Endothelial cell of umbilical vein (primary cell): ENCODE measurements around the gene FOXP1. TPM values are rescaled to one million over a fixed set of nuclear protein-coding genes. Genes with fewer than 3 reads are reported as not detected.

Experiments
- BruUV-seq: library from RNA; stranded (reverse); fragments of 400-500 nt; replicated peaks from 2 replicates; lab custom pipeline; 2021; lab: Mats Ljungman, UMichigan
- CTCF ChIA-PET: fragments of 300-600, 350-600 bp; sonication (Branson Sonifier 250); formaldehyde crosslinking; loops from one replicate; lab custom pipeline; 2021; ENCODE audit warnings: antibody characterized with exemption, inconsistent platforms; lab: Charles Lee
- POLR2A ChIA-PET: fragments of 300-600, 350-600 bp; sonication (Branson Sonifier 250); formaldehyde crosslinking; loops from one replicate; lab custom pipeline; 2021; ENCODE audit warnings: antibody characterized with exemption, inconsistent platforms; lab: Charles Lee
- DNase-seq: peaks from one replicate; pipeline ENCODE4 v3.0.0-alpha.2; 2011; ENCODE audit warnings: low read depth, low spot score
- FAIRE-seq: peaks from 2 replicates; lab custom pipeline; 2011; peaks lifted over from hg19 to GRCh38; lab: Jason Lieb, UNC
- H2AFZ ChIP-seq: 2 replicates; pipeline ENCODE4 v1.6.0; 2012; ENCODE audit warnings: low read depth, low read length, control low read depth, inconsistent platforms
- H3K27ac ChIP-seq: 2 replicates; pipeline ENCODE4 v1.5.1; 2011; ENCODE audit warnings: low read depth, mild to moderate bottlenecking, control low read depth, low read length, moderate library complexity; ENCODE audit not compliant: insufficient read depth
- H3K27me3 ChIP-seq, 2 experiments: 2 replicates each; pipeline versions ENCODE4 v1.6.0 to v1.6.1; 2011; ENCODE audit warnings: low read length in 2 of 2, mixed read lengths in 1 of 2; ENCODE audit not compliant: control insufficient read depth in 2 of 2, insufficient read depth in 2 of 2
- H3K36me3 ChIP-seq, 2 experiments: 2 replicates in 1 of 2; 3 replicates in 1 of 2; pipeline ENCODE4 v1.5.1; 2011; ENCODE audit warnings: low read length in 2 of 2, mild to moderate bottlenecking in 1 of 2, moderate library complexity in 1 of 2; ENCODE audit not compliant: control insufficient read depth in 2 of 2, insufficient read depth in 2 of 2; ENCODE audit errors: extremely low read depth in 1 of 2
- H3K4me1 ChIP-seq: 3 replicates; pipeline ENCODE4 v1.5.1; 2011; ENCODE audit warnings: mild to moderate bottlenecking, low read length; ENCODE audit not compliant: control insufficient read depth, insufficient read depth; ENCODE audit errors: extremely low read depth
- H3K4me2 ChIP-seq: 2 replicates; pipeline ENCODE4 v1.6.1; 2011; ENCODE audit warnings: low read length, control low read depth, mixed read lengths; ENCODE audit not compliant: insufficient read depth
- H3K4me3 ChIP-seq, 3 experiments: fragments of 200-600 bp in 1 of 3; sonication (generic), shearing (Covaris generic) in 1 of 3; replicated peaks in 1 of 3; 2 replicates each; pipeline ENCODE4 v1.5.1; 2011 to 2016; ENCODE audit warnings: control low read depth in 3 of 3, low read length in 3 of 3, mild to moderate bottlenecking in 2 of 3, inconsistent platforms in 1 of 3, low read depth in 1 of 3, moderate library complexity in 1 of 3; ENCODE audit not compliant: insufficient read depth in 1 of 3
- H3K79me2 ChIP-seq: 2 replicates; pipeline ENCODE4 v1.6.0; 2012; ENCODE audit warnings: low read length, inconsistent platforms; ENCODE audit not compliant: control insufficient read depth, insufficient read depth
- H3K9ac ChIP-seq: replicated peaks from 2 replicates; pipeline ENCODE3; 2011; ENCODE audit warnings: low read length, control low read depth; ENCODE audit not compliant: insufficient read depth; ENCODE audit errors: extremely low read depth
- H3K9me1 ChIP-seq: replicated peaks from 3 replicates; pipeline ENCODE4 v1.6.0; 2011; ENCODE audit warnings: mild to moderate bottlenecking, low read length; ENCODE audit not compliant: control insufficient read depth, insufficient read depth; ENCODE audit errors: extremely low read depth
- H3K9me3 ChIP-seq: replicated peaks from 2 replicates; pipeline ENCODE4 v1.5.1; 2012; ENCODE audit warnings: low read length, inconsistent platforms; ENCODE audit not compliant: control insufficient read depth, insufficient read depth
- H4K20me1 ChIP-seq: replicated peaks from 2 replicates; pipeline ENCODE3; 2011; ENCODE audit warnings: mild to moderate bottlenecking, low read length; ENCODE audit not compliant: control insufficient read depth, insufficient read depth; ENCODE audit errors: extremely low read depth
- CTCF ChIP-seq, 2 donors: IDR thresholded peaks; 1 replicate in 1 of 2; 2 replicates in 1 of 2; pipeline ENCODE4 v1.5.1; 2011; ENCODE audit warnings: low read length in 2 of 2, mild to moderate bottlenecking in 2 of 2, moderate library complexity in 2 of 2, control low read depth in 1 of 2, inconsistent platforms in 1 of 2, low read depth in 1 of 2; ENCODE audit not compliant: insufficient read depth in 1 of 2; ENCODE audit errors: extremely low read depth in 1 of 2
- EZH2 ChIP-seq: IDR thresholded peaks from 2 replicates; pipeline ENCODE4 v1.6.1; 2012; ENCODE audit warnings: borderline replicate concordance, low read depth, mild to moderate bottlenecking, moderate library complexity, low read length, inconsistent platforms; ENCODE audit not compliant: severe bottlenecking
- FOS ChIP-seq: IDR thresholded peaks from 2 replicates; pipeline ENCODE4 v1.6.1; 2011; ENCODE audit warnings: mild to moderate bottlenecking, low read length, moderate library complexity, borderline replicate concordance; ENCODE audit not compliant: insufficient read depth
- GATA2 ChIP-seq: IDR thresholded peaks from 2 replicates; pipeline ENCODE4 v1.7.0; 2011; ENCODE audit warnings: low read depth, mild to moderate bottlenecking, moderate library complexity, mixed read lengths, low read length; ENCODE audit not compliant: insufficient read length, insufficient read depth
- JUN ChIP-seq: IDR thresholded peaks from 2 replicates; pipeline ENCODE4 v1.6.1; 2011; ENCODE audit warnings: borderline replicate concordance, low read depth; ENCODE audit not compliant: insufficient read length, insufficient read depth
- MAX ChIP-seq: IDR thresholded peaks from 2 replicates; pipeline ENCODE4 v1.6.1; 2011; ENCODE audit not compliant: insufficient read depth, insufficient read length
- POLR2A ChIP-seq: IDR thresholded peaks from 2 replicates; pipeline ENCODE4 v1.6.1; 2012; ENCODE audit warnings: low read depth, mild to moderate bottlenecking, control low read depth, low read length
- POLR2AphosphoS5 ChIP-seq: IDR thresholded peaks from 2 replicates; pipeline ENCODE4 v1.6.1; 2012; ENCODE audit warnings: low read depth, mild to moderate bottlenecking, control low read depth, low read length, moderate library complexity; ENCODE audit not compliant: insufficient read depth
- dilution Hi-C: fragments of 300-500 bp; cut with MboI; formaldehyde crosslinking; loops from one replicate; pipeline ENCODE4 v1.15.0; 2019; ENCODE audit warnings: low sequenced_read_pairs; ENCODE audit not compliant: extremely low pct_ligation_motif_present
- intact Hi-C: fragments of 100-400 bp; cut with micrococcal nuclease; formaldehyde crosslinking; loops from one replicate; pipeline ENCODE4 v1.10.0; 2022
- polyA plus RNA-seq, 4 experiments: library from polyadenylated mRNA; depleted of rRNA in 3 of 4; stranded (reverse) in 3 of 4; unstranded in 1 of 4; fragments of >200 nt; gene quantifications; 2 replicates each; pipeline versions ENCODE4 v1.2.1 to v1.2.3, GENCODE V29; 2011 to 2012; ENCODE audit warnings: missing spikeins in 1 of 4
- total RNA-seq: library from RNA; stranded (reverse); gene quantifications from 2 replicates; pipeline ENCODE4 v1.2.3, GENCODE V29; 2021

FOXP1 gene
- total and polyA plus RNA-seq, 2 donors (not counting 3 experiments of a cell fraction or from before 2014, with no cell fraction given) = 41.0 to 107 TPM

- no peak overlapping the region for H3K27ac ChIP-seq
- dilution Hi-C loops (no loop called here), intact Hi-C loops (no loop called here)
- DNase-seq (no peak), FAIRE-seq (no peak)
- ChIA-PET CTCF (no interaction called here), POLR2A (no interaction called here)
- no peak overlapping the region for H2AFZ ChIP-seq
- no peaks in the 10 kb centered on the region for H3K36me3 ChIP-seq
- H3K27me3 ChIP-seq = no peaks in the 10 kb centered on the region
- no peaks in the 10 kb centered on the region for H4K20me1 ChIP-seq
- no peak overlapping the region for H3K4me2 ChIP-seq
- no TSS peak for BruUV-seq
- peaks cover 15% of the 10 kb centered on the region for H3K4me1 ChIP-seq
- H3K4me3 ChIP-seq = no peak overlapping the region
- no peaks in the 10 kb centered on the region for H3K9me1 ChIP-seq
- peaks cover 1% of the 10 kb centered on the region for H3K79me2 ChIP-seq
- TF ChIP-seq GATA2 (no peak), POLR2AphosphoS5 (no peak), EZH2 (no peak), JUN (no peak), FOS (no peak), MAX (no peak), CTCF (IDR thresholded peaks at IDR 0.05; ENCODE audit: extremely low read depth in 1 of 2, insufficient read depth in 1 of 2, low read depth in 1 of 2, low read length in 2 of 2) (no peak), POLR2A (no peak)
- no peaks in the 10 kb centered on the region for H3K9me3 ChIP-seq
- H3K9ac ChIP-seq = no peak overlapping the region
These were observed 494.8 kb downstream of the FOXP1 start for GRCh38 chr3:71088742-71089141.
